Stimulated activated naive CD4-positive, alpha-beta T cell treated with Interleukin-2 at 50 U/mL for 16 hours (primary cell): Measurements from ENCODE around the gene KANSL3.
"Not testable (repeated sequence)": the region's sequence is repeated elsewhere in the genome, so short reads cannot be mapped to it uniquely, and the experiment has no call there.

Experiments
- DNase-seq: peaks from one replicate; lab custom pipeline; 2025; lab: John Stamatoyannopoulos, UW

The KANSL3 gene

DNA sequence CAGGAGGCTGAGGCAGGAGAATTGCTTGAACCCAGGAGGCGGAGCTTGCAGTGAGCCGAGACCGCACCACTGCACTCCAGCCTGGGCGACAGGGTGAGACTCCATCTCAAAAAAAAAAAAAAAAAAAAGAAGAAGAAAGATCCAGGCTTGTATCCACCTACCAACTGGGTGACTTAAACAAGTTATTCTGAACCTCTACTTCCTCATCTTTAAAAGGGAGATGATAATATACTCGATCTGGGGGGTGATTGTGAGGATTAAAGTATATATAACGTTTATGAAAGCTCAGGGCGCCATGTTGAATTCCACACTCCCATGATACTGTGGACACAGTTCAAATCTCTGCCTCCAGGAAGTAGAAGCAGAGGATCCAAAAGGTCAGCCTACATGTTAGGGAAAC is 16.7 kb upstream of the KANSL3 start:
- not testable (repeated sequence) for DNase-seq

DNA sequence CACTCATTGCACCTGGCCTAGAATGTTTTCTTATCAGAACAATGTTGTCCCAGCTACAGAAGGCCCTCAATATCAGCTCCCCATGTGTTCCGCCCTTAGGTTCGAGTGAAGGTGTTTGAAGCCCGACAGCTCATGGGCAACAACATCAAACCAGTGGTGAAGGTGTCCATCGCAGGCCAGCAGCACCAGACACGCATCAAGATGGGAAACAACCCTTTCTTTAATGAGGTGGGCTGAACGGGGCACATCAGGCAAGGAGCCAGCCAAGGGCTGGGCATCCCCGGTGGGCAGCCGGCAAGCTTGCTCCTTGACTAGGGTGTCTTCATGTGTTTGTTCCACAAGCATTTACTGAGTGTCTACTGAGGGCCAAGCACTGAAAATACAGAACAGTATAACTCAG is 13.7 kb upstream of the KANSL3 start:
- DNase-seq = no peak

DNA sequence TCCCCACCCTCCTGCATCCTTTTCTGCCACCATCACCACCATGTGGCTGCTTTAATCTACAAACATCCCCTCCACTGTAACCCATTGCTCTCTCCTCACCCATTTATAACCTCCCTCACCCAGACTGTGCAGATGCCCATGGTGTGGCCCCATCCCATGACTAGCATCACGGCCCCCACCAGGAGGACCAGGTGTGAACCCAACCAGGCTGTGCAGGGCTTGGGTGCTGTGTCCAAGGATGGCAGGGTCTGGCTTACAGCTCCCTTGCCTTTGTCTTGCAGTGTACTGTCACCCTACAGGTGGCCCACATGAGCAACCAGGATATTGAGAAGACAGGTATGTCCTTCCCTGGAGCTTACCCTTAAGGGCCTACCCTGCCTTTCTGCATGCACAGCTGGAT is 11.2 kb upstream of the KANSL3 start:
- no peak for DNase-seq

DNA sequence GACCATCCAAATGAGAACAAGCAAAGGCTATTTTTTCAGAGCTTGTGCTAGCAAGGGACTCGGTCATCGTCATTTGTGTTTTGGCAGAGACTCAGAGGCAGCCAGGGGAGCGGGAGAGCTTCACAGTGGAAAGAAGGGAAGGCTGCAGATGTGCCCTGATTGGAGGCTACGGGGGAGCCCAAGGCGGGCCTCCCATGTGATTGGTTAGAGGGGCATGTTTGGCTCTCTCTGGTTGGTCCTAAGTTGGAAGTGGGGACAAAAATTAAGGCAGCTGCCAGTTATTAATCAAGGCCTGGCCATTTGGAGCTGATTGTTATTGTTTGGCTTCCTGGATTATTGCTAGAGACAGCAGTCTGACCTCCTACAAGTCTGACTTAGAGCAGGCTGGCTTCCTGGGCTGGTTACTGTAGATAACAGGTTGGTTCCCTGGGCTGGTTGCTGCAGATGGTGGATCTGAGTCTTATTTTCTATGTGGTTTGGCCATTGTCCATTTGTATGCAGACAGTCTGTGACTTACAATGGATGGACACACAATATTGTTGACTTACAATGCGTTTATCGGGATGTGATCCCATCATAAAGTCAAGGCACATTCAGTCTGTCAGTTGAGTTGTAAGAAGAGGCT is 10.3 kb upstream of the KANSL3 start:
- no peak for DNase-seq

DNA sequence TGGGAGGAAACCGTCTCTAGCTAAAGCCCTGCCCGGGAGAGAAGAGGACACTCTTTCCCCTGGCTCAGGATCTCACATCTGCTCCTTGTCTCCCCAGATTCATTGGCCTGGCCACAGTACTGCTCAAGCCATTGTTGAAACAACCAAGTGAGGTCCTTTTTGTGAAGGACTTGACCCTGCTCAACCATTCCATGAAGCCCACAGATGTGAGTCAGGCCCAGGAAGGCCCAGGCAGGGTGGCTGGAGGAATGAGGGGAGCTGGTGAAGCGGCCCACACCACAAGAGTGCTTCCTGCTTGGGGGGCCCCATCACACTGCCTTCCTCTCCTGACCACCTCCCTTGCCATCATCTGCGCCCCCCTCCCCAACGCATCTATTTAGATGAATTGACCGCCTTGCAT is 9.6 kb upstream of the KANSL3 start:
- DNase-seq = no peak

DNA sequence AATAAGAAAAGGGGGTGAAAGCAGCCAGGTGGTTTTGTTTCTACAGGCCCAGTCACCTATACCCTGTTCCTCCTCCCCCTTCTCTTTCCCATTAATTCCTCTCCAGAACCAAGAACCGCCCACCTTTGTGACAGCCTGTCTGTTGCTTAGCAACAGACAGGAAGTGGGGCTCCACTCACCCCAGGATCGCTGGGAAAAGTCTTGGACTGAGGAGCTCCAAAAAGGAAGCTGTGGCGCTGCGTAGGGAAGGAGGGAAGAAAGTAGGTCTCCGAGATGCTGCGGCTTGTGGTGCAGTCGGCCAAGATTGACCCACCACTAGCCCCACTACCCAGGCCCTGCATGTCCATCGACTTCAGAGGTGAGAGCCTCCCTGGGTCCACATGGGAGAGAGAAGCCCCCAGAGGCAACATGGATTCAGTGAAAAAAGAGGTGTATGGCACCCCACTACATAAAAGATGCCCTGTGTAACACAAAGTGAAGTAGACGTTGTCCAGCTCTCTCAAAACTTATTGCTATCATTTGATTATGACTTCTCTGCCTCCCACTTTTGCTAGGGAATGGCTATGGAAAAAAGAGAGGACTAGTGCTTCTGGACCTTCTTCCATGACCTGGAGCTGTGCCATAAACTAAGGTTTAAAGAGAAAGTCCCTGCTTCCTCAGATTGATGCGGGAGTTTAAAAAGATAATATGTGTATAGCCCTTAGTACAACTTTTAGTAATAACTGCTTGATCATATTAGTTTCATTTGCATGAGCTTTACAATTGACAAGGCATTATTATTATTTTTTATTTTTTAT is 4.7 kb upstream of the KANSL3 start, which contains the start of gene FER1L5:
Gene FER1L5, plus strand, starts transcription at position 201 of the 797 bp plus-strand sequence. Its CDS starts 73 bp downstream, at position 274.
- no peak for DNase-seq

DNA sequence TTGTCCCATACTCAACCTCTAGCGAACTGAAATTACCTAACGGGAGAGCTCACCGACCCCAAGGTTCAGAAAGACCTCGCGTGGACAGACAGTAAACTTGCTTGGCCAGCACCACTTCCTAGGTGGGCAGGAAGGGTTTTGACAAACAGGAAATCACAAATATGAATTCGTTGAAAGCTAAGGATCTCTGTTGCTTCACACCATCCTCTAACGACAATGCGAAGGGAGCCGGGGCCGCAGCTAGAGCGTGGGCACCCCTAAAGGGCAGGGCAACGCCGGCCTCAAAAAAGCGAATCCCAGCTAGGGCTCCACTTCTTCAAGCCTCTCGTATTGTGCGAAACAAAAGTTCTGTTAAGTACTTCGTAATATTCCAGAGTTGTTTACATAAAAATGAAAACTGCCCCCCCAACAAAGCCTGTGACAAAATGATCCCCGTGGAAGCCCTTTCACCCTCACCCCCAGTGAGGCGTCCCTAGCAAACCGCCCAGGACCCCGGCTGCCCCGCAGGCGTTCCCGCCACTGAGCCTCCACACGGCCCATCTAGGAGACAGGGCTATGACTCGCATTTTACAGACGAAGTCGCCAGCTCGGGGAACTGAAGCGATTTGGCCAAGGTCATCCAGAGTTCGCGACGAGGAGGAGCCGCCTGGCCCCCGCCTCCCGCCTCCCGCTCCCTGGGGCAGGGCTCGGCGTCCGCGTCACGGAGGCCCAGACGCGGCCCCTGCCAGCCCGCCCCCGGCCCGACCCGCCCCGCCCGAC is 548 bp downstream of the KANSL3 start:
- peak; percentile 86 for DNase-seq

DNA sequence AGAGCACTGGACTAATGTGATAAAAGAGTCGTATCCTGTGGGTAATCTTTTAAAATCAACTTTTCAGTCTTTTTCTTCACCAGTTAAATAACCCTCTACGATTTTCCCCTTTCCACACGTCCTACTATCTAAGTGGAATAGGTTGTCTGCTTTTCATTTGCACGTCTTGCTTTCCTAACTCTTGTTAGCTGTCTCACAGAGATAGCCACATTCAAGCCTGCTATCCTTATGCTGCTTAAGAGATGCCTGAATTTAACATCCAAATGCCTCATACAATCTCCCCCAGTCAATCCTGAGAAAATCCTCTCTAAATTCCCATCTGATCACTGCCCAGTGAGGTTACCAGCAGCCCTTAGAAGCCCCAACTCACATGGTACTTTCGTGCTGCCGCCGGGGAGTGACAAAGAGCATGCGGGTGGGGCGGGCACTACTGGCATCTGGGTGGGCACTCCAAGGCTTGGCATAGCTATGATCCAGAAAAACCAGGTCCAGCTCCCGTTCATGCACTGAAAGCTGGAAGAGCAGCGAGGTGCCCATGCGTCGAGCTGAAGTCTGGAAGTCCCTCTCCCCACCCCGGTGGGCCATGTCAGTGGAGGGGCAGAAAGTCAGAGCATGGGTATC is 1.5 kb downstream of the KANSL3 start:
- DNase-seq = no peak

DNA sequence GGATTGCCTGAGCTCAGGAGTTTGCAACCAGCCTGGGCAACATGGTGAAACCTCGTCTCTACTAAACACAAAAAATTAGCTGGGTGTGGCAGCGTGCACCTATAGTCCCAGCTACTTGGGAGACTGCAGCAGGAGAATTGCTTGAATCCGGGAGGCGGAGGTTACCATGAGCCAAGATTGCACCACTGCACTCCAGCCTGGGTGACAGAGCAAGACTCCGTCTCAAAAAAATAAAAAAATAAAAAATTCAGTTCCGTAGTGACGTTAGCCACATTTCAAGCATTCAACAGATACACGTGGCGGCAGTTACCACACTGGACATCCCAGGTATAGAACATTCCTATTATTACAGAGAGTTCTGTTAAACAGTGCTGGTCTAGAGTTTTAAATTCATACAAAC is 4.5 kb downstream of the KANSL3 start:
- no peak for DNase-seq

DNA sequence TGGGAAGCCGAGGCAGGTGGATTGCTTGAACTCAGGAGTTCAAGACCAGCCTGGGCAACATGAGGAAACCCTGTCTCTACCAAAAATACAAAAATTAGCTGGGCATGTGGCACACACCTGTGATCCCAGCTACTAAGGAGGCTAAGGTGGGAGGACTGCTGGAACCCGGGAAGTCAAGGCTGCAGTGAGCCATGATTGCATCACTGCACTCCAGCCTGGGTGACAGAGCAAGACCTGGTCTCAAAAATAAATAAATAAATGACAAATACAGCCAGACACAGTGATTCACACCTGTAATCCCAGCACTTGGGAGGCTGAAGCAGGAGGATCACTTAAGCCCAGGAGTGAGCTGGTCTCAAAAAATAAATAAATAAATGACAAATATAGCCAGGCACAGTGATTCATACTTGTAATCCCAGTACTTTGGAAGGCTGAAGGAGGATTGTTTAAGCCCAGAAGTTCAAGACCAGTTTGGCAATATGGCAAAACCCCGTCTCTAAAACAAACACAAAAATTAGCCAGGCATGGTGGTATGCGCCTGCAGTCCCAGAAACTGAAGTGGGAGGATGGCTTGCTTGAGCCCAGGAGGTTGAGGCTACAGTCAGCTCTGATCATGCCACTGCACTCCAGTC is 6.2 kb downstream of the KANSL3 start:
- no peak for DNase-seq

DNA sequence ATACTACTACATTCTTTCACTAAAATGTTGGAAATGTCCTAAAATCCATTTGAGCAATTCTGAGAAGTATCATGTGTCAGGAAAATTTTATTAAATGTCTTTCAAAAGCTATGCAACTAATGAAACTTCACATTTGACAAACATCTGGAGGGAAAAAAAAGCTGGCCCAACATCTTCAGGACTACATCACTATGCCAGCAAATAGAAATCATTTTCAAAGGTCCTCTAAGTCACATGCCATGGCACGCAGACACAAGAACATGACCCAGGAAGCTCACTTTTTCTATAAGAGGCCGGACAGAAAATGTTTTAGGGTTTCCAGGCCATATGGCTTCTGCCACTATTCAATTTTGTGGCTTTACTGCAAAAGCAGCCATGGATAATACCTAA is 11.6 kb downstream of the KANSL3 start:
- DNase-seq = no peak

DNA sequence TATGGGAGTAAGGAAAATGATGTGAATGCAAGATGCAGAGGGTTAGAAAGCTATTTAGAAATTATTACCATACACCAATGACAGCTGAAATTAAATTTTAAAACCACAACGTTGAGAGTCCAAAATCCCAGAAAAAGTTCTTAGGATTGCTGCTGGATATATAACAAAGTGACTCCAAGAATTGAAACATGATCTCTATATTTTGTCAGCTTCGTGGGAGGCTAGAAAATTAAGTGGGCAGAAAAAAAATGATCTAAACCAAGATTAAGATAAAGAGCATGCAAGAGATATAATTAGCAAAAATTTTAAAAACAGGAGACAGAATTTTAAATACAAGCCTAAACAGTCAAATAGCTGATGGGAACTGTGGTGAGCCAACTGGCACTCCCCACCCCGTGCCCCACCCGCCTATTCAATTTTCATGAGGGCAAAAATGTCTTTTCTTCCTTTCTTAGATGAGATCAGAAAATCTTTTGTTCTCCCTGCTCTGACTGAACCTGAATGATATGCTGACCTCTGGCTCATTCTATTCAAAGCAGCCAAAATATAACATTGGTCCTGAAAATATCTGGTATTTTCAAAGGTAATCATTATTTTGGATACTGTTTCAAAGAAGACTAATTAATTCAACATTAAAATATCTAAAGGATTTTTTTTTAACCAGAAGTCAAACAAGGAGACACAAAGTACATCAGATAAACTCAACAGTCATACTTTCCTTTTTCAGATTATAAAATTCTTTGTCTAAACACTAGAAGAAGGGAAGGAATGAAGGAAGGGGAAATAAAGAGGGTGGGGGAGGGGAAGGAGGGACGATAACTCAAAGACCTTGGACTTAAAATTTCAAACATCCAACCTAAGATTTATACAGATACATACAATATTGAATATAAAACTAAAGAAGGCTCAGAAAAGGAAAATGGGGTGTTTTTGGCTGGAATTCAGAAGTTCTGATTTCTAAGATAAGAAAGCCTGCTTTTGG is 12.2 kb downstream of the KANSL3 start:
- DNase-seq = no peak

DNA sequence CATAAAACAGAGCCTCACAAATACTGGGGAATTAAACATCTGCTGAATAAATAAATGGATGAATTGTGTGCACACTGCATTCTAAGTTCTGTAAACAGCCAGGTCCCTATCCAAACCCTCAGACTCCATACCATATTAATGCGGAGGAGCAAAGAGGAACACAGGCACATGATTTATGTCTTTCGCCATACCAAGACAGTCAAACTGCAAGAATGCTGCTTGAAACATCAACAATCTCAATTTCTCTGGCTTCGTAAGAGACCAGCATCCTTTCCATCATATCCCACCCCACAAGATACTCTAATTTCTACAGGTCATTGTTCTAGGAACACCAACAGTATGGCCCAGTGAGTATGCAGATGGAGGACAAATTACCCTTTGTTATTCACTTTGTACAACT is 15.0 kb downstream of the KANSL3 start:
- DNase-seq = no peak

DNA sequence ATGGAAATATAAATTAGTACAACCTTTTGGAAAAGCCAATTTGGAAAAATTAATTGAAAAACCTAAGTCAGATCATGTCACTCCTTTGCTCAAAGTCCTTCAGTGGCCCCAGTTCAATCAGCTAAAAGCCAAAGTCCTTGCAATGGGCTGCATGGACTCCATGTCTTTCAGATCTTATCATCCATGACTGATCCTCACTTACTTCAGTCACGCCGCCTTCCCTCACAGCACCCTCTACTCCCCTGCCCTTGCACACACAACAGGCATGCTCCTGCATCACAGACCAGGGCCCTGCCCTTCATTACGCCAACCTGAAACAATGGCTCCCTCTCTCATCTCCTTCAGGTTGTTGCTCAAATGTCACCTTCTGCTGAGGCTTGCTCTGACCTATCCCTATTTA is 15.6 kb downstream of the KANSL3 start:
- DNase-seq = no peak

DNA sequence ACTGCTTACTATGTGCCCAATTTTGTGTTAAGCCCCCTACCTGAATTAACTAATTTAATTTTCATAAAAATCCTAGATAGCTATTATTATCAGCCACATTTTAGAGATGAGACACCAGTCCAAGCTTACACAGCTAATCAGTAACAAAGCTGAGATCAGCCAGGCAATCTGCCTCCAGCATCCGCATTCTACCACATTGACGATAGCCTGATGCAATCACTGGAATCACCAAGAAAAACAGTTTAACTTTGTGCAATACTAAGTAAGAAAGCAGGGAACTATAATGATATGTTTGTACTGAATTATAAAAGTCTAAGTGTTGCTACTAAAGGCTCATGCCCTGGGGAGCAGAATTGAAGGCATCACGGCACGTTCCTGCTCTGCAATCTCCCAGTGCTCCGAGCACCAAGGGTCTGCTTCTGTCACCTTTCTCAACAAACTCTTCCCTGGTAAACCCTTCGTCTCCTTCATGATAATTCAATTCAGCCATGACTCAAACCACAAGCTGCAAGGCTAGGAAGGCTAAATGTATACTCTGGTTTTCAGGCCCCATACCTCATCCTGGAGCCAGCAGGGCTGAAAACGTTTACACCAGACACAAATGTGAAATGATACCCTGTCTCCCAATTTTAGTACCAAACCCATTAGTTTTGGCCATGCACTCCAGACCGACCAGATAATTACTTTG is 19.4 kb downstream of the KANSL3 start:
- DNase-seq = no peak

DNA sequence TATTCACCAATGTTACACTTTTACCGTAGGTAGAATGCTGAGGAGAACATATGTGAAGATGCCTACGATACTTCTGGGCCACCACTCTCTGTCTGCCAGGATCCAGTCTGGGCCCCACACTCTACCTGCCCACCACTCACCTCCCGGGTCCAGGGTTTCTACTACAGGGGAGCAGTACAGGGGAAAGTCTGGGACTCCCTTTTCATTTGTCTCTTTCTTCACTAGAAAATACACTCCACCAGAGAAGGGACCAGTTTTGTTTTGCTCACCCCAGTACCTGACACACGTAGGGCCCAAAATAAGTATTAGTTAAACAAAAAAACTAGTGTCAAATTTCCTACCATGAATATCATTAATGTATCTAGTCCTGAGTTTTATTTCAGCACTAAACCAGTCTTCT is 21.1 kb downstream of the KANSL3 start:
- DNase-seq = no peak

DNA sequence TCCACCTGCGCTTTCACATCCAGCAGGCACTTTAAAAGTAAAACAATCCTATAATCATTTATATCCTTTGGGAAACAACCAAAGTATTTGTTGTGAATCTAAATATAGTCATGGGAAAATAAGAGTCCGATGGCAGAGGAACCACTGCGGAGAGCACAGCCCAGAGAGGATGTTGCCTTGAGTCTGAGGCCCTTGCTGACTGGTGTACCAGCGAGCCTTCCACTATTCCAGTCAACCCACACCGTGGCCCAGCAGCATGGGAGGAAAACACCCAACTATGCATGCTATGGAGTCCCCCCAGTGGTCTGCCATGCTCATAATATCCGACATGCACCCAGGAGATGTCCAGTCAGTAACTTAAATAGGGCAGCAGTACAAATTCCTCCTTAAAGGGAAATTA is 21.6 kb downstream of the KANSL3 start:
- DNase-seq = no peak

DNA sequence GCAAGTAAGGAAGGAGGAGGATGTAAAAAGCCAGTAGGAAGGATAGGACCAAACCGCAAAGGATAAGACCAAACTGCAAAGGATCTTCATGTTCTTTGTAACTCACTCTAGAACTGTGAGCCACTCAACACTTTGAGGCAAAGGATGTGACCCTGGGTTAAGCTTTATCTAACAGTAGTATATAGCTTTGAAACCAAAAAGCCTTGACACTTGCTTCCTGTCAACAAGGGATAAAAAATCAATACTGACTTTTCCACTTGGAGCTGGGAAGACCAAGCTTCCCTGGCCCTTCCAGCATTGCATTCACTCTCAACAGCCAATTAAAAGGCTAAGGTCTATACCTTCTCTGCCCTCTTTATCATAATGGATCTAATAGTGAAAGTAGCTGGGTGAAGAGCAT is 22.0 kb downstream of the KANSL3 start:
- DNase-seq = no peak

DNA sequence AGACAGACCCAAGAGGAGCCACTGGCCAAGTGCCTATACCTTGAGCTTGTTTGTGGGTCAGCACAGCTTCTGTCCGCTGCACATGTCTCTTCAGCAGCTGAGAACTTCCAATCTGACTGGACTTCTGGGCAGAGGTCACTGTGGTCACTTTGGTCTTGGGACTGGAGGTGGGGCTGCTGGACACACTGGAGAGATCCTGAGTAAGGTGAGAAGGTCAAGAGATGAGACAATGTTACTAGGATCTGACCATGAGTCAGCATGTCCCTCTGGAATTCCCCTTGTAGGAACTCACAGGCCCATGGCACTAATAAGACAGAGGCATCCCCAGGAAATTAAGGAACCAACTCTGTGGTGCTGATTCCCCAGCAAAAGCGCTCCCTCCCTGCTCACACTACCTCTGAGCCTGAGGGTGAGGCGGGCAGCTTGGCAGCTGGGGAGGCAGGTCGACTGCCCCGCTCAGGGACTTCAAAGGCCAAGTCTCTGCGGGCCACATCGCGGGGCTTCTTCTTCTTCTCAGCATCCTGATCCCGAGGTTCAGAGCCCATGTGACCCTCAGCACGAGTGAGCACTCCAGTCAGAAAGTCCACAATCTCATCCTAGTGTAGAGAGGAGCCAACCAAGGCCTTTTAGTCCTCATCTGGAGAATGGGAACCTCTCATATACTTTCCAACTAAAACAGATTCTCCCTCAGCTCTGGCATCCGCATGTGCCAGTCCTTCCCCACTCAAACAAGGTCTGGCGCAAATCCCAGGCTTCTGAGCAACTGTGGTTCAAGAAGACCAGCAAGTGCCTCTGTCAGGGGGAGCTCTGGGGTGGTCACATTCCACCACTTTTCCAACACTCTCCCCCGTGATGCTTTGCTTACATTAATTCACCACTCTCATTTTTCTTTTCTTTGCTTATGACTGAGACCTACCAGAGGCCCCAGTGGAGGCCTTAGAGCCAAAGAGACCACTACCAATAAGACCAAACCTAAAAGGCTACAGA is 29.4 kb downstream of the KANSL3 start:
- DNase-seq = no peak
